CD4-positive, alpha-beta memory T cell (primary cell): ENCODE results near the gene RPRD1B. TPM values are rescaled to one million over a fixed set of nuclear protein-coding genes. Genes with fewer than 3 reads are reported as not detected.
A peak's percentile ranks its signal among the peaks of the same experiment; 100 is the strongest.

Experiments used
- CTCF ChIA-PET: fragments of 350-600 bp; sonication (Branson Sonifier 250); formaldehyde crosslinking; loops from one replicate; lab custom pipeline; 2021; ENCODE audit warnings: inconsistent platforms; ENCODE audit not compliant: partially characterized antibody; lab: Charles Lee
- POLR2A ChIA-PET: fragments of 350-600 bp; sonication (Branson Sonifier 250); formaldehyde crosslinking; loops from one replicate; lab custom pipeline; 2021; ENCODE audit not compliant: partially characterized antibody; lab: Charles Lee
- DNase-seq, 5 donors: peaks; one replicate each; pipeline versions ENCODE4 v3.0.0 to v3.0.0-alpha.2; 2020 to 2022; ENCODE audit warnings: mixed read lengths in 1 of 5
- H3K27ac ChIP-seq: one replicate; pipeline ENCODE4 v1.7.0; 2013; ENCODE audit warnings: low read depth, low read length
- H3K27me3 ChIP-seq: 2 replicates; pipeline ENCODE4 v1.7.0; 2013; ENCODE audit warnings: mild to moderate bottlenecking, low read length, moderate library complexity; ENCODE audit not compliant: insufficient read depth
- H3K36me3 ChIP-seq: 2 replicates; pipeline ENCODE4 v1.7.0; 2013; ENCODE audit warnings: mild to moderate bottlenecking, low read length, moderate library complexity; ENCODE audit not compliant: insufficient read depth
- H3K4me1 ChIP-seq: 2 replicates; pipeline ENCODE4 v1.7.0; 2013; ENCODE audit warnings: mild to moderate bottlenecking, low read length, moderate library complexity; ENCODE audit not compliant: insufficient read depth
- H3K4me3 ChIP-seq, 2 donors: one replicate each; pipeline ENCODE4 v1.7.0; 2013; ENCODE audit warnings: low read length in 2 of 2, mild to moderate bottlenecking in 1 of 2
- H3K9me3 ChIP-seq, 2 donors: one replicate each; pipeline ENCODE4 v1.7.0; 2013; ENCODE audit warnings: low read length in 2 of 2, control low read depth in 1 of 2; ENCODE audit not compliant: control insufficient read depth in 1 of 2
- H3K27ac Mint-ChIP-seq, 7 donors: one replicate each; pipeline ENCODE4 v1.8.0; 2020 to 2021; ENCODE audit warnings: mixed read lengths in 7 of 7, mild to moderate bottlenecking in 6 of 7, inconsistent platforms in 3 of 7, moderate library complexity in 3 of 7
- H3K27me3 Mint-ChIP-seq, 2 donors: one replicate each; pipeline ENCODE4 v1.8.0; 2020 to 2021; ENCODE audit warnings: mixed read lengths in 2 of 2
- H3K36me3 Mint-ChIP-seq, 2 donors: one replicate each; pipeline ENCODE4 v1.8.0; 2020 to 2021; ENCODE audit warnings: mixed read lengths in 2 of 2, inconsistent platforms in 1 of 2, mild to moderate bottlenecking in 1 of 2
- H3K4me1 Mint-ChIP-seq, 4 donors: one replicate each; pipeline ENCODE4 v1.8.0; 2020 to 2021; ENCODE audit warnings: mixed read lengths in 4 of 4, mild to moderate bottlenecking in 1 of 4
- H3K4me3 Mint-ChIP-seq, 8 donors: one replicate each; pipeline ENCODE4 v1.8.0; 2020 to 2021; ENCODE audit warnings: mixed read lengths in 8 of 8, mild to moderate bottlenecking in 7 of 8, moderate library complexity in 6 of 8, inconsistent platforms in 3 of 8
- H3K9me3 Mint-ChIP-seq, 8 donors: one replicate each; pipeline ENCODE4 v1.8.0; 2020 to 2021; ENCODE audit warnings: mixed read lengths in 8 of 8, mild to moderate bottlenecking in 5 of 8, inconsistent platforms in 3 of 8, moderate library complexity in 1 of 8
- intact Hi-C: fragments of 100-400 bp; cut with micrococcal nuclease; formaldehyde crosslinking; loops from one replicate; pipeline ENCODE4 v1.15.1; 2023
- polyA plus RNA-seq, 2 donors: library from polyadenylated mRNA; unstranded; fragments of 300-500 nt; fragmentation: Illumina TruSeq; gene quantifications; one replicate each; pipeline ENCODE4 v1.2.3, GENCODE V29; 2021
- total RNA-seq, 2 experiments: library from RNA; stranded (reverse); gene quantifications; one replicate each; pipeline ENCODE4 v1.2.3, GENCODE V29; 2021

Gene RPRD1B, protein sequence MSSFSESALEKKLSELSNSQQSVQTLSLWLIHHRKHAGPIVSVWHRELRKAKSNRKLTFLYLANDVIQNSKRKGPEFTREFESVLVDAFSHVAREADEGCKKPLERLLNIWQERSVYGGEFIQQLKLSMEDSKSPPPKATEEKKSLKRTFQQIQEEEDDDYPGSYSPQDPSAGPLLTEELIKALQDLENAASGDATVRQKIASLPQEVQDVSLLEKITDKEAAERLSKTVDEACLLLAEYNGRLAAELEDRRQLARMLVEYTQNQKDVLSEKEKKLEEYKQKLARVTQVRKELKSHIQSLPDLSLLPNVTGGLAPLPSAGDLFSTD
- 10 to 100 TPM; 42.8 to 43.8 TPM for total RNA-seq
- polyA plus RNA-seq: 1 to 10 TPM; 3.7 to 6.6 TPM

DNA sequence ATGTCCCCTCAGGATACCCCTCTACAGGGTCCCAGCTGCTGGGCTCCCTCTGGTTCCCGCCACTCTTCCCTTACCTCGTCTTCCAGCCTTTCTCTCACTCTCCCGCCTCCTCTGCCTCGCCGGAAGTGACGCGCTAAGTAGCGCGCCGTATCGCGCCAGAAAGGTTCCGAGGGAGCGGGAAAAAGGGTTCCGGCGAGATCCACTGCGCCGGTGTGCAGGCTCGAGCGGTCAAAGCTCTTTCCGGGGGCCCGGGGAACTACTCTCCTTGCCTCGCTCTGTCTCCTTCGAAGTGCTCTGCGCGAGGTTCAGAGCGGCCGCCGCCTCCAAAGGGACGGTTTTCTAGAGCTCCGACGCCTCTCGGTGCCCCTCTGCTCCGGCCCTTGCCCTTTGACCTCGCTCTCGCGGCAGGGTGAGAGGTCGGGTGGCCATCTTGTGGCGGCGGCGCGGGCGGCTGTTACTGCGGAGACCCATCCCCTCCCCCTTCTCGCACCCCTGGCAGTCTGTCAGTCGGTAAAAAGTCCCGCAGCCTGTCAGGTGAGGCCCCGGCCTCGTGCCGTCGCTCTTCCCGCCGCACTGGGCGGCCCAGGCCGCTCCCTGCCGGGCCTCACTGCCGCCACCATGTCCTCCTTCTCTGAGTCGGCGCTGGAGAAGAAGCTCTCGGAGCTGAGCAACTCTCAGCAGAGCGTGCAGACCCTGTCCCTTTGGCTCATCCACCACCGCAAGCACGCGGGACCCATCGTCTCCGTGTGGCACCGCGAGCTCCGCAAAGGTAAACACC is at the start of gene RPRD1B, which contains the start of gene TTI1:
Gene RPRD1B, plus strand, starts transcription at position 417 of the 778 bp plus-strand sequence. Its CDS starts 202 bp downstream, at position 619.
Gene TTI1, minus strand, starts transcription at position 127 of the 778 bp plus-strand sequence. CDS start 19,640 bp downstream, outside the sequence.
- Mint-ChIP-seq H3K27me3 (no peaks in the 10 kb centered on the region), H3K4me3 (peak within 1 kb of the TSS; percentile 95 to 100 (median 98)), H3K27ac (peak within 1 kb of the TSS; percentile 99 to 100 (median 99)), H3K36me3 (peaks cover 13 to 40% of the 10 kb centered on the region in 2 donors), H3K9me3 (no peaks in the 10 kb centered on the region), H3K4me1 (peaks cover 52 to 87% (median 65%) of the 10 kb centered on the region in 4 donors)
- DNase-seq: peak; percentile 90 to 94 (median 91)
- ChIA-PET CTCF (interaction anchor here (0.7 to 1.3 kb wide), 3 partner anchors 11 to 24 kb away, joined by 3 to 4 read pairs (median 3); no protein-coding TSS in a partner anchor), POLR2A (interaction anchor here (0.6 to 1.9 kb wide), 9 partner anchors 10 to 506 kb away, joined by 3 to 5 read pairs (median 3); partner anchors contain the start of genes BLCAP and RALGAPB)
- Histone ChIP-seq H3K27ac (peak within 1 kb of the TSS; percentile 97), H3K9me3 (no peaks in the 10 kb centered on the region), H3K4me1 (peaks cover 76% of the 10 kb centered on the region), H3K27me3 (no peaks in the 10 kb centered on the region), H3K4me3 (peak within 1 kb of the TSS; percentile 74 to 96), H3K36me3 (no peaks in the 10 kb centered on the region)
- intact Hi-C loops: loop anchor here (10.0 kb wide), 1 partner anchor 411 kb away; no protein-coding TSS in a partner anchor

DNA sequence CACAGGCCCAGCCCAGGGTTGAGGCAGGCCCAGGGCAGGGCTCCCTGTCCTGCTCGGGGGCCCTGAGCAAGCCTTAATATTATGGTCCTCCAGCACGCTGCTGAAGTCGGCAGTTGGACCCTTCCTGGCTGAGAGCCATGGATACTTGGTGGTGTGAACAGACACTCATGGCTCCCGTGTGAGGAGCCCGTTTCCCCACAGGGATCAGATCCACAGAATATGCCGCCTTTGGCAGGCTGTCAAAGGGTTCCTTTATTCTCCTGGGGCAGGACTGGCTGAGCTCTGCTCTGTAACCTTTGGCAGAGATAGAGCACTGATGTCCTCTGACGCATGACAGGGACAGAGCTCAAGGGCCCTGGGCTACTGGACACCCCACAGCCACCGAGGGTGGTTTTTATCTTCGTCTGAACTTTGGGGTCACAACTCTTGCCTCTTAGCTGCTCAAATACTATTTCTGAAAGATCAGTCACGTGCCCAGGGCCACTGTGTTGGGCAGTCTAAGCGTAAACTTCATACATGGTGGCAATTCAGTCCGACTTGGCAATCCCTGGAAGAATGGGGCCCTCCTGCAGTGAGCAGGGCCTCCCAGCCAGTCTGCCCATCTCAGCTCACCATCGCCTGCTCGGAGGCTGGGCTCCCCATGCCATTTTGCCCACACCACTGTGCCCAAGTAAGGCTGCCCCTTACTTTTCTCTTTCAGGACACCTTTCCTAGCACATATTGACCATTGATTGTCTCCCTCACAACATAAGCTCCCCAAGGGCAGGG is 49.3 kb upstream of the RPRD1B start:
- H3K36me3 Mint-ChIP-seq: peaks cover 65 to 71% of the 10 kb centered on the region in 2 donors
- Histone ChIP-seq H3K27me3 (no peaks in the 10 kb centered on the region), H3K27ac (no peak overlapping the region), H3K4me3 (no peak overlapping the region), H3K36me3 (no peaks in the 10 kb centered on the region), H3K4me1 (no peaks in the 10 kb centered on the region), H3K9me3 (no peaks in the 10 kb centered on the region)
- no peak for DNase-seq
- CTCF ChIA-PET: interaction anchor here (1.5 kb wide), 1 partner anchor 9 kb away, joined by 6 read pairs; no protein-coding TSS in a partner anchor
- H3K27ac Mint-ChIP-seq: no peak overlapping the region
- no peaks in the 10 kb centered on the region for H3K4me1 Mint-ChIP-seq
- no peaks in the 10 kb centered on the region for H3K27me3 Mint-ChIP-seq
- POLR2A ChIA-PET: no interaction called here
- H3K4me3 Mint-ChIP-seq: no peak overlapping the region
- intact Hi-C loops: no loop called here
- no peaks in the 10 kb centered on the region for H3K9me3 Mint-ChIP-seq

DNA sequence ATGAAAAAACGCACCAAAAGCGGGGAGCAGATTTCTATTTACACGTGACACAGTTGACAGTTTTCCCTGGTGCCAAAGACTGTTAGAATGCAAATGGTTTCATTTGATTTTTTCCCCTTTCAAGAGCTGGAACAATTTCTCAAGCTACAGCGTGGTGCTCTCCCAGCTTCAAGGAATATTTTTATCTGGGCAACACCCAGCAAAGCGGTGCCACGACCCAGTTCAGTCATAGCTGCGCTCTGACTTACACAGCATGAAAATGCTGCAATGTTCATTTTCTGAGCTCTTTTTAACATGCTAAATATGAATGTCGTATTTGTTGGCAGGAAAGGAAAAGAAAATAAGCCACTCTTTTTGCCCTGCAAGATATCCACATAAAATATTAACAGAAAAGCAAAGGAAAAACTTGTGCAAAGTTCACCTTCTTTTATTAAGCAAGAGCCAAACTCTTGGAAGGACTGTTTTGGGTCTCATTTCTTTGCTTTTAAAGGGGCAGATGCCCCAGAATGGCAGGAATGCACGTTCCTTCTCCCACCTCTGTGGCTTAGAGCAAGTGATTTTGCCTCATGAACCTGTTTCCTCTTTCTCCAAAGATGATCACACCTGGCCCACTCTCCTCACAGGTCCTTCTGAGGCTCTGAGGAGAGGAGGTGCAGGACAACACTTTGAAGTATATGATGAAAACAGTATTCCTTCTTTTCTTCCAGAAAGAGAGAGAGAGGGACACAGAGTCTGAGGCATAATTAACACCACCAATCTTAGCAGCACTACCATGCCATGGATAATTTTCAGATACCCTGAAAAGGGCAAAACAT is 47.3 kb upstream of the RPRD1B start:
- Mint-ChIP-seq H3K36me3 (peaks cover 68 to 77% of the 10 kb centered on the region in 2 donors), H3K27ac (no peak overlapping the region), H3K4me1 (peaks cover 11 to 20% (median 15%) of the 10 kb centered on the region in 4 donors), H3K27me3 (no peaks in the 10 kb centered on the region), H3K4me3 (no peak overlapping the region), H3K9me3 (no peaks in the 10 kb centered on the region)
- no peak overlapping the region for H3K27ac ChIP-seq
- POLR2A ChIA-PET: no interaction called here
- CTCF ChIA-PET: no interaction called here
- DNase-seq: no peak
- H3K4me1 ChIP-seq: peaks cover 9% of the 10 kb centered on the region
- no peak overlapping the region for H3K4me3 ChIP-seq
- no peaks in the 10 kb centered on the region for H3K27me3 ChIP-seq
- peaks cover 2% of the 10 kb centered on the region for H3K36me3 ChIP-seq
- intact Hi-C loops: no loop called here
- no peaks in the 10 kb centered on the region for H3K9me3 ChIP-seq

DNA sequence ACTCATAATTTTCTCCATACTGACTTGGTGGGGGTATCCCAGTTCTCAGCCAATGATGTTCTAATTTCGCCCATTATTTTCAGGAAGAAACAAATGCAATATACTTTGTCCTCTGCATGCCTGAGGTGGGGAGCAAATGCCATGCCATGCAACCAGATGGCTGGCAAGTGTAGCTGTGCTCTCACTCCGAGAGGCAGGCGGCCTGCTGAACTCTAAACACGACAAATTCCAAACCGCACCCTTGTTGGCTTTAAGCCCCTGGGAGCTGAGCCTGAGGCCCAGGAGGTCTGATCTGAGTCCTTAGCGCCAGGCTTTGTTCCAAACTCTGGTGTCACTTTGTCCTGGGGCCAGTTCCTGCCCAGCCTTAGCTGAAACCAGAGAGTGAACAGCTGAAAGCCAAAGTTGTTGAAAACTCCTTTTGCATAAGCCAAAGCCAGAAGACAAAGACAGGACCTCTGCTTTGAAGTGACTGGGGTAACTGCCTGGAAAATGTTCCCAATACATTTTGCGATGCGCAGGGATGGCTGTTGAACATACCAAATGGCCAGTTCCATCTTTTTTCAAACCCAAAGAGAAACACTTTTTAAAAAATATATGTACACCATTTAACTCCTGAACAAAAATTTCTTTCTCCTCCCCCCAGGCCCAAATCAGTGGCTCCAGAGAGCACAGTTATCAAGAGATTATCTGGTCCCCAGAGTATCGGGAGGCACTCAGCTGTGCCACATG is 46.5 kb upstream of the RPRD1B start:
- intact Hi-C loops: no loop called here
- Mint-ChIP-seq H3K4me1 (peaks cover 15 to 25% (median 19%) of the 10 kb centered on the region in 4 donors), H3K27me3 (no peaks in the 10 kb centered on the region), H3K4me3 (no peak overlapping the region), H3K27ac (no peak overlapping the region), H3K9me3 (no peaks in the 10 kb centered on the region), H3K36me3 (peaks cover 67 to 76% of the 10 kb centered on the region in 2 donors)
- no peak overlapping the region for H3K4me3 ChIP-seq
- peaks cover 5% of the 10 kb centered on the region for H3K36me3 ChIP-seq
- POLR2A ChIA-PET: no interaction called here
- CTCF ChIA-PET: no interaction called here
- H3K4me1 ChIP-seq: peaks cover 11% of the 10 kb centered on the region
- H3K9me3 ChIP-seq: no peaks in the 10 kb centered on the region
- no peaks in the 10 kb centered on the region for H3K27me3 ChIP-seq
- no peak for DNase-seq
- no peak overlapping the region for H3K27ac ChIP-seq

DNA sequence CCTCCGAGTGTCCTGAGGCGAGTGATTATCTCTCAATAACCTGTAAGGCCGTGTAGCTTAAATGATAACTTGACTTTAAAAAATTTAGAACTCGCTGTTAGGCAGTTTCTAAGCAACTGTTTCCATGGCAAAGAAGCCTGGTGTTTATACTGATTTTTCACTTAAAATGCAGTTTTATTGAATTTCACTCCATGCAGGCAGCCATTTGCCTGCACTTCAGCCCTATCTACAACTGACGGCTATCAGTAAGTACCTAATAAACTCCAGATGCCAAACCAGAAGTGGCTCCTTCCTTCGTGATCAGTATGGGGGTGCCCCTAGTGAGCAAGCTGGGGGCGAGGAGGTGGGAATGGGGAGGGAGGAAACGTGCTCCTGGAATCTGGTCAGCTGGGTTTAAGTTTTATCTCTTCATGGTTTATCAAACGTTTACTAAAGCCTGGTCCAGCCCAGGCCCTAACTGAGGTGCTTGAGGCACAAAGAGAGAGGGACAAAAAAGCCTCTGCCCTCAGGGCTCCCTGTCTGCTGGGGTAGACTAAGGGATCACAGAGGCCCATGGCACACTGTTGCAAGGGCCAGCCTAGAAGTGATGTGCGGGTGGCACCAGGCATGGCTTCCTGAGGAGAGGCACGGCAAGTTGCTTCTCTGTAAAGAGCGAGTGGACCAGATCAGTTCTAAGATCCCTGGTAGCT is 45.8 kb upstream of the RPRD1B start:
- no peak for DNase-seq
- peaks cover 61 to 71% of the 10 kb centered on the region in 2 donors for H3K36me3 Mint-ChIP-seq
- H3K36me3 ChIP-seq: peaks cover 5% of the 10 kb centered on the region
- H3K4me1 ChIP-seq: peaks cover 11% of the 10 kb centered on the region
- H3K4me3 ChIP-seq: no peak overlapping the region
- no peaks in the 10 kb centered on the region for H3K9me3 ChIP-seq
- no peak overlapping the region for H3K4me3 Mint-ChIP-seq
- CTCF ChIA-PET: no interaction called here
- H3K27ac Mint-ChIP-seq: peak overlapping the region in 1 of 7 donors; percentile 30
- POLR2A ChIA-PET: no interaction called here
- H3K4me1 Mint-ChIP-seq: peaks cover 15 to 25% (median 19%) of the 10 kb centered on the region in 4 donors
- H3K9me3 Mint-ChIP-seq: no peaks in the 10 kb centered on the region
- no peaks in the 10 kb centered on the region for H3K27me3 Mint-ChIP-seq
- H3K27me3 ChIP-seq: no peaks in the 10 kb centered on the region
- intact Hi-C loops: no loop called here
- no peak overlapping the region for H3K27ac ChIP-seq
